Hematopoietic multipotent progenitor cell treated with erythropoietin and hydrocortisone succinate and interleukin-3 and kit ligand, for 15 days (in vitro differentiated cells): Measurements from ENCODE around the gene HIGD1C.
"Not testable (repeated sequence)": the region's sequence is repeated elsewhere in the genome, so short reads cannot be mapped to it uniquely, and the experiment has no call there.

Source experiments
- DNase-seq: peaks from one replicate; pipeline ENCODE4 v3.0.0-alpha.2; 2015; ENCODE audit warnings: low spot score

Gene HIGD1C

DNA sequence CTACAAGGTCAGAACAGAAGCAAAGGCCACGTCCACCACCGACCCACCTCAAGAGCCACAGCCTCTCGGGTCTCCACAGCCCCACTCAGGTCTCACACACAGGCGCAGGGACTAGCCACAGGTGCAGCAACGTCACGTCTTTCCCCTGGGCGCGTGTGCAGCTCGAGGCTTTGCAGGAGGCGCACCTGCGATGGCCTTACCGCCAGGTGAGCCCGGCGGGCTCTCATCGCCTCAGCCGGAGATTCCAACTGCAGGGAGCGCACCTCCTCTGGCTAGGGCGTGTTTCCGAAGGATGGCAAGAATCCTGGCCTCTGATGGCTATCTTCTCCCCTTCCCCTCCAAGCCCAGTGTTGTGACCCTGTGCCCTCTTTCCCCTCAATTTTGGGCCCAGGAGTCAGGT is at the start of gene HIGD1C:
Gene HIGD1C, plus strand, starts transcription at position 35 of the 400 bp plus-strand sequence. CDS start 1,455 bp downstream, outside the sequence.
- no peak for DNase-seq

DNA sequence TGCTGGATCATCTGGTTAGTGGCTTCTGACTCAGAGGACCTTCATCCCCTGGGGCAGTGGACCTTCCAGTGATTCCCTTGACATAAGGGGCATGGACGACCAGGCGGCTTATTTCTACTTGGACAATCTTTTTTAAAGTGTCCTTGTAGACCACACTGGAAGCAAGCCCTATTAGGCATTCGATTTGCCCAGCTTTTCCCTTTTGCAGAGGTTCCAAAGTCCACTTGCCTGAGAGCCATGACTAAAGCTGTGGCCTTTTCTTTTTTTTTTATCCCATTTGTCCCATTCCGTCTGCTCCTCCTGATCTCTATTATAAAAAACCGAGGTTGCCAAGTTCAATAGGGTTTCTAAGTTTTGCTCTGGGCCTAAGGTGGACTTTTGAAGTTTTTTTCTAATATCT is 43.9 kb upstream of the HIGD1C start:
- DNase-seq = not testable (repeated sequence)

DNA sequence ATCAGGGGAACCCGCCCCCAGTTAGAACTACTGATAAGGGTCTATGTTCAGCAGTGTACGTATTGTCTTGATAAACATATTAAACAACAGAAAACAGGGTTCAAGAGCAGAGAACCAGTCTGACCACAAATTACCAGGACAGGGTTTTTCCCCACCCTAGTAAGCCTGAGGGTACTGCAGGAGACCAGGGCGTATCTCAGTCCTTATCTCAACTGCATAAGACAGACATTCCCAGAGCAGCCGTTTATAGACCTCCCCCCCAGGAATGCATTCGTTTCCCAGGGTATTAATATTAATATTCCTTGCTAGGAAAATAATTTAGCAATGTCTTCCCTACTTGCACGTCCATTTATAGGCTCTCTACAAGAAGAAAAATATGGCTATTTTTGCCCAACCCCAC is 40.0 kb upstream of the HIGD1C start:
- not testable (repeated sequence) for DNase-seq

DNA sequence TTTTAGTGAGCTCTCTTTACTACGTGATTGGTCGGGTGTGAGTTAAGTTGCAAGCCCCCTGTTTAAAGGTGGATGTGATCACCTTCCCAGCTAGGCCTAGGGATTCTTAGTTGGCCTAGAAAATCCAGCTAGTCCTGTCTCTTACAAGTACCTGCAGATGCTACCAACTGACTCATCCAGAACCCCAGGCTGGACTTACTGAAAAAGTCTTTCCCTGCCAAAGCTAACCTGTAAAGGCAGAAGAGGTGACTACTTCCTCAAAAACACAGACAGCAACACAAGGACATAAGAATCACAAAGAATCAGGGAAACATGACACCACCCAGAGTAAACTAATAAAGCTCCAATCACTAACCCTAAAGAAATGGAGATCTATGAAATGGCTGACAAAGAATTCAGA is 39.1 kb upstream of the HIGD1C start:
- no peak for DNase-seq

GRCh38 chr12:50914872-50915484 is 37.4 kb upstream of the HIGD1C start:
- DNase-seq = no peak

DNA sequence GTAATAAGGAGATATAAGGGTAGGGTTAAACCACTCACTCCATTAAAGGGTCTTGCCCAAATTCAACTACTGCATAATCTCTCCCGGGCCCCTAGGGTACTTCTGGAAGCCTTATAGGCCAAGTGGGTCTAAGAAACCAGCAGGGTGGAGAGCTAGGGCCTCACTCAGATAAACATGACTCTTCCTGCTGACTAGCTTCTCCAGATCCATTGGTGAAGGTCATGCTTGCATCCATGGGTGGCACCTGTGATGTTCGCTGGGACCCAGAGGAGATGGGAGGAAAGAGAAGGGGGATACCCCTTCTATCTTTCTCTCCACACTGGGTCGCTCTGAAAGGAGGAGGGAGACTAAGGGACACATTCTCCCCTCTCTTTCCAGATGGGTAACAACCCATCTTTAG is 36.1 kb upstream of the HIGD1C start:
- no peak for DNase-seq

DNA sequence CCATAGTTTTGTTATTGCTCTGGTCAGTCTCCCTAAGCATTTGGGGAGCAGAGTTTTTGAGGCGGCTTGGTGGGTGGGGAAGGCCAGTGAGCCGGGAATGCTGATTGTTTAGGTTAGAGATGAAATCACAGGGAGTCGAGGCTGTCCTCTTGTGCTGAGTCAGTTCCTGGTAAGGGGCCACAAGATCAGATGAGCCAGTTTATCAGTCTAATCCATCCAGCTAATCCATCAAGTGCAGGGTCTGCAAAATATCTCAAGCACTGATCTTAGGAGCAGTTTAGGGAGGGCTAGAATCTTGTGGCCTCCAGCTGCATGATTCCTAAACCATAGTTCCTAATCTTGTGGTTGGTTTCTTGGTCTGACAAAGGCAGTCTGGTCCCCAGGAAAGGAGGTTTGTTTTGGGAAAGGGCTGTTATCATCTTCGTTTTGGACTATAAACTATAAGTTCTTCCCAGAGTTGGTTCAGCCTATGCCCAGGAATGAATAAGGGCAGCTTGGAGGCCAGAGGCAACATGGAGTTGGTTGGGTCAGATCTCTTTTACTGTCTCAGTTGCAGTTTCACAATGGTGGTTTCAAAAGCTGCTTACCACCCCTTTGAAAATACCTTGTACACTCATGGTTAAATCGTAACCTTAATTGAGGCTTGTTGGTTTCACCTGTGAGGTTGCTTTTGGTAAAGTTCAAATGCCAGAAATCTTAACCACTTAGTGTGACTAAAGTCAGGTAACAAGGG is 33.6 kb upstream of the HIGD1C start:
- DNase-seq = no peak

DNA sequence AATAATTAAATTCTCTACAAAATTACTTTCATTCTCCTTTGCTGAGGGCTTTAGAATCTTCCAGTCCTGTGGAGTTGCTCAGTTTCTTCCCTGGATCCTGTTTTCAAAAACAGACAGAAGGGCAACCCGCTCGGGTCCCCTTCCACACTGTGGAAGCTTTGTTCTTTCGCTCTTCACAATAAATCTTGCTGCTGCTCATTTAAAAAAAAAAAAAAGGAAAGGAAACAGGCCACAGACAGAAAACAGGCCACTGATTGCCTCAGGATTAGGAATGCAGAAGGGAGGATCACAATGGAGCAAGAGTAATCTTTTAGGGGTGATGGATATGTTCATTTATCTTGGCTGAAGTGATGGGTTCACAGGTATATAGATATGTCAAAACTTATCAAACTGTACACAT is 29.5 kb upstream of the HIGD1C start:
- DNase-seq = no peak

- DNase-seq = no peak
Observed at GRCh38 chr12:50923361-50924130, 28.8 kb upstream of the HIGD1C start.

- DNase-seq = no peak
Observed at GRCh38 chr12:50924131-50924438, 28.3 kb upstream of the HIGD1C start.

- peak; percentile 92 for DNase-seq
Observed at GRCh38 chr12:50924439-50925341, 27.7 kb upstream of the HIGD1C start.

DNA sequence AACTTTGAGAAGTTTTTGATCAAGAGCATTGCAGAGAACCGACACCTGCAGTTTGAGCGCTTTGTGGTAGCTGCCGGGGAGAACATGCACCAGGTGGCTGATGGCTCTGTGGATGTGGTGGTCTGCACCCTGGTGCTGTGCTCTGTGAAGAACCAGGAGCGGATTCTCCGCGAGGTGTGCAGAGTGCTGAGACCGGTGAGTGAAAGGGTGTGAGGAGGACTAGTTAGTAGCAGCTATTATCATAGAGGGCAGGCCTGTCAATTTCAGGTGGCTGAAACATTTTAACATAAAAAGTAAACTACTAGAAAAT is 27.0 kb upstream of the HIGD1C start:
- peak; percentile 28 for DNase-seq

GRCh38 chr12:50925920-50926319 is 26.4 kb upstream of the HIGD1C start:
- DNase-seq = no peak

DNA sequence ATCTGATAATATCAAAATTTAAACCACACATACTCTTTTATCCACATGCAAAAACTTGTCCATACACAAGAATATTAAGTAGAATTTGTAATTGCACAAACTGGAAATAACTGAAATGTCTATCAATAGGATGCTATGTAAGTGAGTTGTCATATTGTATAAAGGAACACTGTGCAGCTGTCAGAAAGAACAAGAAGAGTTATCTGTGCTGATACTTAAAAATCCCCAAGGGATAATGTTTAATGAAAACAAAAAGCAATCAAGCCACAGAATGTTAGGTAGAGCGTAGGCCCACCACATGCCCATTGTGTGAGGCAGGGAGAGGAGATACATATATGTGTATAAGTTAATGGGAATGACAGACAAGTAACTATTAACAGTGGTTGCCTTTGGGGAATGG is 25.9 kb upstream of the HIGD1C start:
- DNase-seq = no peak

GRCh38 chr12:50926932-50927331 is 25.4 kb upstream of the HIGD1C start:
- peak; percentile 31 for DNase-seq

GRCh38 chr12:50927356-50927755 is 25.0 kb upstream of the HIGD1C start:
- no peak for DNase-seq

GRCh38 chr12:50927766-50928224 is 24.5 kb upstream of the HIGD1C start:
- no peak for DNase-seq

DNA sequence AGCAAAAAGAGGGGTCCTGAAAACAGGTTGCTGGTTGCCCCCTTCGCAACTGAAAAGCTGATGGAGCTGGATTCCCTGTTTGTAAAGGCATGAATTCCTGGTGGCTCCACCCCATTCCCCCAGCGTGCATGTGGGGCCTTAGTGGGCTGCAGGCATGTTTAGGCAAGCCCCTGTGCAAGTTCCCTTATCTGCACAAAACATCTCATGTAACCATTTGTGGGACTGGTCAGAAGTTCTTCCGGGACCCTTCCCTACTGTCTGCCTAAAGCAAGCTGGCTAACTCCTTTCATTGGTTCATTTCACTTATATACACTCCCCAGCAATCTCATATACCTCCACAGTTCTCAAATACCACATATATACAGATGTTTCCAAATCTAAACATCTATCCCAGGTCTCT is 24.0 kb upstream of the HIGD1C start:
- no peak for DNase-seq

DNA sequence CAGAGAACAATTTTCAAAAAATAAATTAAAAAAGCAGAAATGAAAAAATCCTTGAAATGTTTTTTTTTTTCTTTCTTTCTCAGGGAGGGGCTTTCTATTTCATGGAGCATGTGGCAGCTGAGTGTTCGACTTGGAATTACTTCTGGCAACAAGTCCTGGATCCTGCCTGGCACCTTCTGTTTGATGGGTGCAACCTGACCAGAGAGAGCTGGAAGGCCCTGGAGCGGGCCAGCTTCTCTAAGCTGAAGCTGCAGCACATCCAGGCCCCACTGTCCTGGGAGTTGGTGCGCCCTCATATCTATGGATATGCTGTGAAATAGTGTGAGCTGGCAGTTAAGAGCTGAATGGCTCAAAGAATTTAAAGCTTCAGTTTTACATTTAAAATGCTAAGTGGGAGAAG is 22.5 kb upstream of the HIGD1C start:
- DNase-seq = no peak

DNA sequence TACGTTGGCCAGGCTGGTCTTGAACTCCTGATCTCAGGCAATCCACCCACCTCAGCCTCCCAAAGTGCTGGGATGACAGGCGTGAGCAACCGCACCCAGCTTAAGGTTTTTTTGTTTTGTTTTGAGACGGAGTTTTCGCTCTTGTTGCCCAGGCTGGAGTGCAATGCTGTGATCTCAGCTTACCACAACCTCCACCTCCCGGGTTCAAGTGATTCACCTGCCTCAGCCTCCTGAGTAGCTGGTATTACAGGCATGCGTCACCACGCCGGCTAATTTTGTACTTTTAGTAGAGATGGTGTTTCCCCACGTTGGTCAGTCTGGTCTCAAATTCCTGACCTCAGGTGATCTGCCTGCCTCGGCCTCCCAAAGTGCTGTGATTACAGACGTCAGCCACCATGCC is 21.9 kb upstream of the HIGD1C start:
- DNase-seq = not testable (repeated sequence)

DNA sequence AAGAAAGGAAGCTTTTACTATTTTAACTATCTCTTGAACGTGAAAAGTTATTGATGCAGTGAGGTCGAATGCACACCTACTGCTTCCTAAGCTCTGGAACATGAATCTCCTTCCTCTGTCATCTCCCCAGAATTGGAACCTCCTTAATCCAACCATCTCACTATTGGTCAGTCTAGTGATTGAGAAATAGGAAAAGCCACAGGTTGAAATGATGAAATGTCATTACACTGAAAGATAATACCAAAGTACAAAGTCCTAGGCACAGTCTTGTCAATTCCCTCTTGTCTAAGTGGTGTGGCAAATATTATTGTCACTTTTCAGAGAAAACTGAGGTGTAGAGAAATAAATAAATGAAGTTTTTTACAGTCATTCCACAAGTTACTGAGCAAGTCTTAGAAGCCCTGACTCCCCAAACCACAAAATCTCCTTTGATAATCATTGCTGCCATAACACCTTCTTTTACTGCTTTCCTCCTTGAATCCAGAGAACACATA is 19.5 kb upstream of the HIGD1C start:
- DNase-seq = no peak

DNA sequence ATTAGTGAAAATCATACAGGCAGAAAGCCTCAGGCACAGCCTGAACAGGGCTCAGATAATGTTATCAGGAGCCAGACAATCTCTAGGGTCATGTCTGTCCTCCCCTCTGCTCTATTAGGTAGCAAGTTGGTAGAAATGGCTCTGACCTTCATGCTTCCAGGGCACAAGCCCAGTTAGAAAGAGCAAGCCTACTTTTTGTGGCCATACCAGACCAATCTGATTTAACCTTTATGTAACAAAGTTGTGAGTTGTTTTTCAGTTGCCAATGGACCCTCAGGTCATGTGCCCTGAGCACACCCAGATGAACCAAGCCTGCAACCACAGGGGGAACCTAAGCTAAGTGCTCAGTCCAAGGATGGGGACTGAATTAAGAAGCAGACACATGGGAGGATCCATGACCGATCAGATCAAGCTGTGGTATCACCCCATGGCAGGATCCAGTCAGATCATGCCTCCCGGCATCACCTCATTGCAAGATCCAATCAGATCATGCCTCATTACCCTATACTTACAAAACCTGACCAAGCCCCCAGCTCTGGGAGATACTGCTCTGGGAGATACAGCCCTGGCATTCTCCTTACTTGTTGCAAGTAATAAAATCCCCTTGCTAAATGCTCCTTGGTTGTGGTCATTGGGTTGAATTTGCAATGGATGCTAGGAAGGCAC is 18.8 kb upstream of the HIGD1C start:
- no peak for DNase-seq
